Medulla oblongata (tissue), 1 donor: ENCODE data around the gene PDE11A.

Experiments
- DNase-seq: peaks from one replicate; pipeline ENCODE4 v3.0.0-alpha.2; 2015; ENCODE audit errors: extremely low spot score

The PDE11A gene

GRCh38 chr2:177669625-177670330, 402.8 kb downstream of the PDE11A start:
- DNase-seq = no peak

- no peak for DNase-seq
Measured at GRCh38 chr2:177669201-177669600, 403.4 kb downstream of the PDE11A start.

- DNase-seq = no peak
Measured at GRCh38 chr2:177668617-177669016, 404.0 kb downstream of the PDE11A start.

- no peak for DNase-seq
Measured at GRCh38 chr2:177667626-177668025, 405.0 kb downstream of the PDE11A start.

GRCh38 chr2:177666408-177666807, 406.2 kb downstream of the PDE11A start:
- DNase-seq = no peak

- no peak for DNase-seq
Measured at GRCh38 chr2:177665948-177666347, 406.6 kb downstream of the PDE11A start.

GRCh38 chr2:177665328-177665727, 407.2 kb downstream of the PDE11A start:
- no peak for DNase-seq

- no peak for DNase-seq
Measured at GRCh38 chr2:177662895-177663294, 409.7 kb downstream of the PDE11A start.

- DNase-seq = no peak
Measured at GRCh38 chr2:177660742-177661141, 411.8 kb downstream of the PDE11A start.

GRCh38 chr2:177658309-177658708, 414.3 kb downstream of the PDE11A start:
- no peak for DNase-seq

- no peak for DNase-seq
Measured at GRCh38 chr2:177651833-177652232, 420.7 kb downstream of the PDE11A start.

- DNase-seq = no peak
Measured at GRCh38 chr2:177649568-177650518, 422.7 kb downstream of the PDE11A start.

- no peak for DNase-seq
Measured at GRCh38 chr2:177646791-177647190, 425.8 kb downstream of the PDE11A start.

GRCh38 chr2:177646241-177646640, 426.3 kb downstream of the PDE11A start:
- no peak for DNase-seq

- DNase-seq = no peak
Measured at GRCh38 chr2:177641331-177641730, 431.2 kb downstream of the PDE11A start.

GRCh38 chr2:177640423-177640822, 432.2 kb downstream of the PDE11A start:
- DNase-seq = no peak

GRCh38 chr2:177639262-177639914, 433.2 kb downstream of the PDE11A start:
- no peak for DNase-seq

- DNase-seq = no peak
Measured at GRCh38 chr2:177638507-177638906, 434.1 kb downstream of the PDE11A start.

- DNase-seq = no peak
Measured at GRCh38 chr2:177636672-177637071, 435.9 kb downstream of the PDE11A start.

- DNase-seq = no peak
Measured at GRCh38 chr2:177635696-177636095, 436.9 kb downstream of the PDE11A start.

- DNase-seq = no peak
Measured at GRCh38 chr2:177633910-177634294, 438.7 kb downstream of the PDE11A start.

- no peak for DNase-seq
Measured at GRCh38 chr2:177633111-177633510, 439.5 kb downstream of the PDE11A start.
